Endodermal cell (in vitro differentiated cells): ENCODE measurements around the gene ANP32A. TPM values are rescaled to one million over a fixed set of nuclear protein-coding genes. Genes with fewer than 3 reads are reported as not detected.

Experiments
- DNase-seq: peaks from one replicate; pipeline ENCODE4 v3.0.0-alpha.2; 2017
- H3K27ac ChIP-seq: 2 replicates; pipeline ENCODE4 v1.5.1; 2013; ENCODE audit warnings: mild to moderate bottlenecking, low read depth, low read length, moderate library complexity
- H3K27me3 ChIP-seq: 2 replicates; pipeline ENCODE4 v1.6.1; 2013; ENCODE audit warnings: mild to moderate bottlenecking, low read length, moderate library complexity; ENCODE audit not compliant: insufficient read depth, control insufficient read depth, poor library complexity, severe bottlenecking
- H3K36me3 ChIP-seq: 2 replicates; pipeline ENCODE4 v1.7.0; 2013; ENCODE audit warnings: mild to moderate bottlenecking, low read length, moderate library complexity; ENCODE audit not compliant: control insufficient read depth, insufficient read depth
- H3K4me1 ChIP-seq: one replicate; pipeline ENCODE4 v1.7.0; 2013; ENCODE audit warnings: low read length; ENCODE audit not compliant: control insufficient read depth, insufficient read depth
- H3K4me3 ChIP-seq: 2 replicates; pipeline ENCODE4 v1.5.1; 2013; ENCODE audit warnings: mild to moderate bottlenecking, low read length, moderate library complexity
- H3K9ac ChIP-seq: 2 replicates; pipeline ENCODE4 v1.6.1; 2013; ENCODE audit warnings: mild to moderate bottlenecking, low read length, moderate library complexity; ENCODE audit not compliant: poor library complexity, severe bottlenecking; ENCODE audit errors: extremely low read depth
- H3K9me3 ChIP-seq: 2 replicates; pipeline ENCODE4 v1.6.1; 2013; ENCODE audit warnings: mild to moderate bottlenecking, low read length, moderate library complexity; ENCODE audit not compliant: control insufficient read depth
- H3K27ac Mint-ChIP-seq: 2 replicates; pipeline ENCODE4 v1.8.0; 2020; ENCODE audit warnings: mixed read lengths
- H3K27me3 Mint-ChIP-seq: 2 replicates; pipeline ENCODE4 v1.8.0; 2021; ENCODE audit warnings: mild to moderate bottlenecking, mixed read lengths; ENCODE audit not compliant: insufficient read depth
- H3K36me3 Mint-ChIP-seq: 2 replicates; pipeline ENCODE4 v1.8.0; 2020; ENCODE audit warnings: low read depth, mixed read lengths
- H3K4me1 Mint-ChIP-seq: 2 replicates; pipeline ENCODE4 v1.8.0; 2020; ENCODE audit warnings: mixed read lengths
- H3K4me3 Mint-ChIP-seq: 2 replicates; pipeline ENCODE4 v1.8.0; 2020; ENCODE audit warnings: mild to moderate bottlenecking, moderate library complexity, mixed read lengths
- H3K9me3 Mint-ChIP-seq: 2 replicates; pipeline ENCODE4 v1.8.0; 2020; ENCODE audit warnings: mild to moderate bottlenecking, mixed read lengths
- CTCF ChIP-seq: fragments of 200-600 bp; sonication (generic); conservative IDR thresholded peaks from 2 replicates; pipeline ENCODE4 v1.5.0; 2021; ENCODE audit warnings: antibody characterized with exemption, mild to moderate bottlenecking
- WGBS, 2 experiments: methylation state at CpG; one replicate each; pipeline versions ENCODE4 v1.1.5 to v1.1.7; 2013; ENCODE audit warnings: missing lambda C conversion rate in 2 of 2, mixed read lengths in 1 of 2; ENCODE audit not compliant: insufficient coverage in 1 of 2, insufficient read length in 1 of 2; 5-methylcytosine and 5-hydroxymethylcytosine counted together
- microRNA-seq: library from miRNA; unstranded; fragments of <30 nt; microRNA quantifications from one replicate; pipeline ENCODE4 v1.2.0, GENCODE V29; 2020; ENCODE audit warnings: borderline microRNAs expressed
- total RNA-seq, 2 donors: library from RNA; stranded (reverse); fragmentation: NEBNext Ultra II Directional in 1 of 2; extraction: Animal tissue kit (Norgen Biotek cat#: 25700) in 1 of 2; gene quantifications; 2 replicates in 1 of 2; 3 replicates in 1 of 2; pipeline ENCODE4 v1.2.1, GENCODE V29; 2021

The ANP32A gene
- total RNA-seq, 2 donors from 2014 or later, result 346 to 385 TPM

GRCh38 chr15:68730976-68731897, 89.5 kb downstream of the ANP32A start:
- H3K4me1 ChIP-seq, result peaks cover 12% of the 10 kb centered on the region
- Mint-ChIP-seq H3K27me3 (no peaks in the 10 kb centered on the region), H3K36me3 (no peaks in the 10 kb centered on the region), H3K4me1 (peaks cover 46% of the 10 kb centered on the region), H3K4me3 (no peak overlapping the region), H3K27ac (peak overlapping the region; percentile 53), H3K9me3 (no peaks in the 10 kb centered on the region)
- no peak for TF ChIP-seq CTCF
- no peaks in the 10 kb centered on the region for H3K27me3 ChIP-seq
- H3K9ac ChIP-seq, result no peak overlapping the region
- DNase-seq, result peak; percentile 62
- H3K27ac ChIP-seq, result no peak overlapping the region
- WGBS, 2 experiments, result 68 to 78% methylated on average over 13 to 15 of the region's 15 CpGs
- H3K9me3 ChIP-seq, result peaks cover 9% of the 10 kb centered on the region
- H3K36me3 ChIP-seq, result no peaks in the 10 kb centered on the region
- no peak overlapping the region for H3K4me3 ChIP-seq

- no peaks in the 10 kb centered on the region for H3K36me3 Mint-ChIP-seq
- DNase-seq, result peak; percentile 82
- no peak overlapping the region for H3K4me3 ChIP-seq
- H3K9me3 ChIP-seq, result peaks cover 2% of the 10 kb centered on the region
- H3K4me1 ChIP-seq, result peaks cover 12% of the 10 kb centered on the region
- H3K9ac ChIP-seq, result no peak overlapping the region
- no peak overlapping the region for H3K27ac ChIP-seq
- no peaks in the 10 kb centered on the region for H3K27me3 ChIP-seq
- WGBS, 2 experiments, result 75 to 82% methylated on average over 5 to 6 of the region's 6 CpGs
- H3K36me3 ChIP-seq, result no peaks in the 10 kb centered on the region
- peaks cover 45% of the 10 kb centered on the region for H3K4me1 Mint-ChIP-seq
- peaks cover 4% of the 10 kb centered on the region for H3K27me3 Mint-ChIP-seq
- no peaks in the 10 kb centered on the region for H3K9me3 Mint-ChIP-seq
- H3K27ac Mint-ChIP-seq, result peak overlapping the region; percentile 53
- H3K4me3 Mint-ChIP-seq, result no peak overlapping the region
- peak; percentile 83 for TF ChIP-seq CTCF
Observed at GRCh38 chr15:68730471-68730919, 90.2 kb downstream of the ANP32A start.

GRCh38 chr15:68729789-68730411, 90.8 kb downstream of the ANP32A start:
- H3K9me3 ChIP-seq, result no peaks in the 10 kb centered on the region
- H3K36me3 ChIP-seq, result no peaks in the 10 kb centered on the region
- H3K27ac ChIP-seq, result no peak overlapping the region
- H3K4me3 Mint-ChIP-seq, result no peak overlapping the region
- H3K27me3 ChIP-seq, result no peaks in the 10 kb centered on the region
- no peak for DNase-seq
- no peak overlapping the region for H3K27ac Mint-ChIP-seq
- no peaks in the 10 kb centered on the region for H3K9me3 Mint-ChIP-seq
- H3K4me3 ChIP-seq, result no peak overlapping the region
- peaks cover 42% of the 10 kb centered on the region for H3K4me1 Mint-ChIP-seq
- no peak overlapping the region for H3K9ac ChIP-seq
- TF ChIP-seq CTCF, result no peak
- WGBS, 2 experiments, result 67 to 81% methylated on average over 1 to 4 of the region's 8 CpGs
- peaks cover 5% of the 10 kb centered on the region for H3K27me3 Mint-ChIP-seq
- H3K4me1 ChIP-seq, result peaks cover 12% of the 10 kb centered on the region
- H3K36me3 Mint-ChIP-seq, result no peaks in the 10 kb centered on the region

Small RNA genes lying within 50 kb of the gene (microRNA-seq; reads per million reads assigned to microRNA genes)
- not detected for gene MIR4312

Other genes with a start within 250 kb of the ANP32A start
- gene CORO2B, start 241.9 kb downstream of the ANP32A start, total RNA-seq, result 1 to 10 TPM; 1.1 to 1.2 TPM
- not detected for gene SPESP1, start 109.6 kb upstream of the ANP32A start, total RNA-seq
- gene NOX5, start 193.8 kb upstream of the ANP32A start, total RNA-seq, result not detected